NCI-H510A treated with DMSO at 0.1 percent for 48 hours (cell line): Measurements from ENCODE around the gene ZFAND6.
"Not testable (repeated sequence)": the region's sequence is repeated elsewhere in the genome, so short reads cannot be mapped to it uniquely, and the experiment has no call there.

Source experiments
- DNase-seq: peaks from one replicate; lab custom pipeline; 2025; lab: John Stamatoyannopoulos, UW

Gene ZFAND6

GRCh38 chr15:80058851-80059785 lies at the start of gene ZFAND6:
ZFAND6 (plus strand) TSS chr15:80059676; CDS start chr15:80120345, 60,669 bp downstream.
- peak; percentile 88 for DNase-seq

GRCh38 chr15:80010131-80010673 lies 49.3 kb upstream of the ZFAND6 start:
- no peak for DNase-seq

- not testable (repeated sequence) for DNase-seq
Observed at GRCh38 chr15:80011041-80011523, 48.4 kb upstream of the ZFAND6 start.

- DNase-seq: no peak
Observed at GRCh38 chr15:80011596-80011995, 47.9 kb upstream of the ZFAND6 start.

DNA sequence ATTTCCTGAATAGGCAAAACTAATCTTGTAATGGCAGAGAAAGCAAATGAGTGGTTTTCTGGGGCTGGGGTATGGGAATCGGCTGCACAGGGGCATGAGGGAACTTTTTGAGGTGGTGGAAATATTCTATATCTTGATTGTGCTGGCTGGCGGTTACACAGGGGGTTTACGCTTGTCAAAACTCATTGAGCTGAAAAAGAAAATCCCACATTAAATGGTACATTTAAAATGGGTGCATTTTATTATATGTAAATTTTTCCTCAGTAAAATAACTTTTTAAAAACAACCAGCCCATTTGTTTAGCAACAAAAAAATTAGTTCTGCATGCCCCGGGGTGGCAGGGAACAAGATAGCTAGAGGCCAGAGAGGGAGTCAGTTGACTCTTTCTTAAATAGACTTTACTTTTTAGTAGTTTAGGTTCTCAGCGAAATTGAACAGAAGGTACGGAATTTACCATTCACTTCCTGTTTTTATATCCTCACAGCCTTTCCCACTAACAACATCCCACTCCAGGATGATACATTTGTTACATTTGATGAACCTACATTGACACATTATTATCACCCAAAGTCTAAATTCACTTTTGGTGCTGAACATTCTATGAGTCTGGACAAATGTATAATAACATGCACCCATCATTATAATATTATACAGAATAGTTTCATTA lies 47.3 kb upstream of the ZFAND6 start:
- DNase-seq: no peak

GRCh38 chr15:80014186-80014585 lies 45.3 kb upstream of the ZFAND6 start:
- not testable (repeated sequence) for DNase-seq

DNA sequence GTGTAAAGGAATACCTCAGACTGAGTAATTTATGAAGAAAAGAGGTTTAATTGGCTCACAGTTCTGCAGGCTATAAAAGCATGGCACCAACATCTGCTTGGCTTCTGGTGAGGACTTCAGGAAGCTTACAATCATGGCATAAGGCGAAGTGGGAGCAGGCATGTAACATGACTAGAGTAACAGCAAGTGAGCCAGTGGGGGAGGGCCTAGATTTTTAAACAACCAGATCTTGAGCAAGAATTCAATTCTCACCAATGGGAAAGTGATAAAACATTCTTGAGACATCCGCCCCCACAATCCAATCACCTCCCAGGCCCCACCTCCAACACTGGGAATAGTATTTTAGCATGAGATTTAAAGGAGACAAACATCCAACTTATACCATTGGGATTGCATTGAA lies 44.3 kb upstream of the ZFAND6 start:
- DNase-seq: no peak

- DNase-seq: not testable (repeated sequence)
Observed at GRCh38 chr15:80016506-80016905, 43.0 kb upstream of the ZFAND6 start.

DNA sequence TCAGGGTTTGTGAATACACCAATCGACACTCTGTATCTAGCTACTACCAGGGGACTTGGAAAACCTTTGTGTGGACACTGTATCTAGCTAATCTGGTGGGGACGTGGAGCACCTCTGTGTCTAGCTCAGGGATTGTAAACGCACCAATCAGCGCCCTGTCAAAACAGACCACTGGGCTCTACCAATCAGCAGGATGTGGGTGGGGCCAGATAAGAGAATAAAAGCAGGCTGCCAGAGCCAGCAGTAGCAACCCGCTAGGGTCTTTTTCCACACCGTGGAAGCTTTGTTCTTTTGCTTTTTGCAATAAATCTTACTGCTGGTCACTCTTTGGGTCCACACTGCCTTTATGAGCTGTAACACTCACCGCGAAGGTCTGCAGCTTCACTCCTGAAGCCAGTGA lies 42.3 kb upstream of the ZFAND6 start:
- not testable (repeated sequence) for DNase-seq

DNA sequence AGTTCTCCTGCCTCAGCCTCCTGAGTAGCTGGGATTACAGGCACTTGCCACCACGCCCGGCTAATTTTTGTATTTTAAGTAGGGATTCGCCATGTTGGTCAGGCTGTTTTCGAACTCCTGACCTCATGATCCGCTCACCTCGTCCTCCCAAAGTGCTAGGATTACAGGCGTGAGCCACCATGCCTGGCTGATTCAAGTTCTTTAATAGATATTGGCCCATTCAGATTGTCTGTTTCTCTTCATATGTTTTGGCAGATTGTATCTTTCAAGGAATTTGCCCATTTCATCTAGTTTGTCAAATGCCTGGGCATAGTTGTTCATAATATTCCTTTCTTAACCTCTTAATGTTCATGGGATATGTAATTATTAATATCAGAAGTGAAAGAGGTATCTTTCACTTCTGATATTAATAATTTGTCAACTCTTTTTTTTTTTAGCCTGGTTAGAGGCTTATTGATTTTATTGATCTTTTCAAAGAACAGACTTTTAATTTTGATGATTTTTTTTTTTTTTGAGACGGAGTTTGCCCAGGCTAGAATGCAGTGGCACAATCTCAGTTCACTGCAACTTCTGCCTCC lies 40.2 kb upstream of the ZFAND6 start:
- no peak for DNase-seq

- not testable (repeated sequence) for DNase-seq
Observed at GRCh38 chr15:80020149-80020548, 39.3 kb upstream of the ZFAND6 start.

GRCh38 chr15:80020731-80021130 lies 38.7 kb upstream of the ZFAND6 start:
- no peak for DNase-seq

GRCh38 chr15:80026310-80026709 lies 33.2 kb upstream of the ZFAND6 start:
- DNase-seq: no peak

GRCh38 chr15:80026754-80027153 lies 32.7 kb upstream of the ZFAND6 start:
- DNase-seq: no peak

GRCh38 chr15:80028937-80029336 lies 30.5 kb upstream of the ZFAND6 start:
- no peak for DNase-seq

DNA sequence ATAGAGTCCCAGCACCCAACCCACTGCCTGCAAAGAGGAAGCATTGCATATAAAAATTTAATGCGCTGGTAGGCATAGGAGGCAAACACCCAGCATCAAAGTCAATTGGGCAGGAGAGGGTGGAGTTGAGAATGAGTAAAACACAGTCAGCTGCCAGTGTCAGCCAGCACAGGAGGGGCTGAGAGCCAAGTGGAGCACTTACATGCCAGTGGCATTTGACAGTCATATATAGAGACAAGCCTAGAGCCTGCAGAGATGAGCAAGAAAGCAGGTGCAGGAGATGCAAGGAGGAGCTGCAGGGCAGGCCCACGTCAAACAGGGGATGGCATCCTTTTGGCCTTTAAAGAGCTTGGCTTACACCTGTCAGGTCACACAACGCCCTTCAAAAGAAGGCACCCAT lies 27.6 kb upstream of the ZFAND6 start:
- peak; percentile 72 for DNase-seq

GRCh38 chr15:80034629-80035028 lies 24.8 kb upstream of the ZFAND6 start:
- no peak for DNase-seq

- DNase-seq: no peak
Observed at GRCh38 chr15:80036071-80036470, 23.4 kb upstream of the ZFAND6 start.

GRCh38 chr15:80041494-80042253 lies 17.8 kb upstream of the ZFAND6 start:
- DNase-seq: no peak

GRCh38 chr15:80042568-80042967 lies 16.9 kb upstream of the ZFAND6 start:
- no peak for DNase-seq

DNA sequence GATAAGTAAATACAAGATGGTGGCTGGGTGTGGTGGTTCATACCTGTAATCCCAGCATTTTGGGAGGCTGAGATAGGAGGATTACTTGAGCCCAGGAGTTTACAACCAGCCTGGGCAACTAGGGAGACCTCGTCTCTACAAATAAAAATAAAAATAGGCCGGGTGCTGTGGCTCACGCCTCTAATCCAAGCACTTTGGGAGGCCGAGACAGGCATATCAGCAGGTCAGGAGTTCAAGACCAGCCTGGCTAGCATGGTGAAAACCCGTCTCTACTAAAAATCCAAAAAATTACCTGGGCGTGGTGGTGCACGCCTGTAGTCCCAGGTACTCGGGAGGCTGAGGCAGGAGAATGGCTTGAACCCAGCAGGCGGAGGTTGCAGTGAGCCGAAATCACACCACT lies 14.3 kb upstream of the ZFAND6 start:
- not testable (repeated sequence) for DNase-seq

DNA sequence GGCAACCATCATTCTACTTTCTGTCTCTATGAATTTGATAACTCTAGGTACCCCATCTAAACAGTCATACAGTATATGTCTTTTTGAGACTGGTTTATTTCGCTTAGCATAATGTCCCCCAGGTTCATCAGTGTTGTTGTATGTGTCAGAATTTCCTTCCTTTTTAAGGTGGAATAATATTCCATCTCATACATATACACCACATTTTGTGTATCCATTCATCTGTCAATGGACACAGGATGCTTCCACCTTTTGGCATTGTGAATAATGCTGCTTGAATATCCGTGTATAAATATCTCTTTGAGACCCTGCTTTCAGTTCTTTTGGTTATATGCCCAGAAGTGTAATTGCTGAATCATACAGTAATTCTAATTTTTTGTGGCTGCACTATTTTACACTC lies 10.4 kb upstream of the ZFAND6 start:
- no peak for DNase-seq
